Measurements from ENCODE around the gene CYP4A22. TPM values are rescaled to one million over a fixed set of nuclear protein-coding genes. Genes with fewer than 3 reads are reported as not detected.
A peak's percentile ranks its signal among the peaks of the same experiment; 100 is the strongest.
"Not testable (repeated sequence)": the region's sequence is repeated elsewhere in the genome, so short reads cannot be mapped to it uniquely, and the experiment has no call there.

CYP4A22 gene
- total and polyA plus RNA-seq, 12 donors = not detected

GRCh38 chr1:47143654-47144053 lies 6.4 kb downstream of the CYP4A22 start:
- peak in 1 of 6 experiments; percentile 22 for TF ChIP-seq CTCF (IDR thresholded peaks at IDR 0.05)
- intact Hi-C loops (cut with DNase I); H3K9me3 ChIP-seq (replicated peaks in 1 of 3); H3K27ac ChIP-seq; H3K27me3 ChIP-seq; H3K4me3 ChIP-seq; DNase-seq; H3K4me1 ChIP-seq (replicated peaks in 1 of 2); H3K36me3 ChIP-seq (replicated peaks in 1 of 2): not testable (repeated sequence)
- WGBS, 4 donors = 41 to 74% (median 67%) methylated on average over 3 to 6 of the region's 6 CpGs

GRCh38 chr1:47146495-47146894 lies 9.3 kb downstream of the CYP4A22 start:
- H3K4me1 ChIP-seq (replicated peaks in 1 of 2); H3K27ac ChIP-seq; DNase-seq; H3K36me3 ChIP-seq (replicated peaks in 1 of 2); H3K9me3 ChIP-seq (replicated peaks in 1 of 3); H3K4me3 ChIP-seq; H3K27me3 ChIP-seq; intact Hi-C loops (cut with DNase I): not testable (repeated sequence)
- 0 to 76% (median 41%) methylated on average over 1 of the region's 1 CpG for WGBS, 4 donors

- H3K9me3 ChIP-seq (replicated peaks in 1 of 3) = no peaks in the 10 kb centered on the region
- TF ChIP-seq POLR2A (IDR thresholded peaks at IDR 0.05) = no peak
- TF ChIP-seq CTCF (IDR thresholded peaks at IDR 0.05) = no peak
- no peaks in the 10 kb centered on the region for H3K36me3 ChIP-seq (replicated peaks in 1 of 2)
- H3K27ac ChIP-seq = no peak overlapping the region
- no peak overlapping the region for H3K4me3 ChIP-seq
- WGBS, 4 donors = 33 to 48% (median 40%) methylated on average over 6 of the region's 6 CpGs
- no peak for DNase-seq
- no peaks in the 10 kb centered on the region for H3K4me1 ChIP-seq (replicated peaks in 1 of 2)
- intact Hi-C loops (cut with DNase I) = no loop called here
- no peaks in the 10 kb centered on the region for H3K27me3 ChIP-seq
These were observed 10.0 kb downstream of the CYP4A22 start for GRCh38 chr1:47147047-47147785.

- H3K9me3 ChIP-seq (replicated peaks in 1 of 3); H3K36me3 ChIP-seq (replicated peaks in 1 of 2); H3K27ac ChIP-seq; intact Hi-C loops (cut with DNase I); H3K4me3 ChIP-seq; H3K27me3 ChIP-seq; DNase-seq; H3K4me1 ChIP-seq (replicated peaks in 1 of 2): not testable (repeated sequence)
- WGBS, 4 donors = 47 to 64% (median 51%) methylated on average over 6 to 9 of the region's 9 CpGs
These were observed 11.9 kb downstream of the CYP4A22 start for GRCh38 chr1:47149162-47149561.

- H3K36me3 ChIP-seq (replicated peaks in 1 of 2); DNase-seq; H3K4me3 ChIP-seq; H3K27ac ChIP-seq; H3K9me3 ChIP-seq (replicated peaks in 1 of 3); H3K27me3 ChIP-seq; intact Hi-C loops (cut with DNase I); H3K4me1 ChIP-seq (replicated peaks in 1 of 2): not testable (repeated sequence)
These were observed 19.2 kb downstream of the CYP4A22 start for GRCh38 chr1:47156457-47156856.

GRCh38 chr1:47157957-47158356 lies 20.7 kb downstream of the CYP4A22 start:
- 85 to 89% (median 87%) methylated on average over 3 of the region's 3 CpGs for WGBS, 4 donors
- intact Hi-C loops (cut with DNase I); H3K36me3 ChIP-seq (replicated peaks in 1 of 2); H3K27me3 ChIP-seq; H3K27ac ChIP-seq; H3K4me3 ChIP-seq; DNase-seq; H3K4me1 ChIP-seq (replicated peaks in 1 of 2); H3K9me3 ChIP-seq (replicated peaks in 1 of 3): not testable (repeated sequence)

Measured in adrenal gland (tissue), 12 donors.